ENCODE measurements around the gene LMAN2. TPM values are rescaled to one million over a fixed set of nuclear protein-coding genes. Genes with fewer than 3 reads are reported as not detected.
"Not testable (repeated sequence)": the region's sequence is repeated elsewhere in the genome, so short reads cannot be mapped to it uniquely, and the experiment has no call there.

The LMAN2 gene
- total RNA-seq, 4 donors from 2014 or later: 193 to 321 (median 268) TPM

DNA sequence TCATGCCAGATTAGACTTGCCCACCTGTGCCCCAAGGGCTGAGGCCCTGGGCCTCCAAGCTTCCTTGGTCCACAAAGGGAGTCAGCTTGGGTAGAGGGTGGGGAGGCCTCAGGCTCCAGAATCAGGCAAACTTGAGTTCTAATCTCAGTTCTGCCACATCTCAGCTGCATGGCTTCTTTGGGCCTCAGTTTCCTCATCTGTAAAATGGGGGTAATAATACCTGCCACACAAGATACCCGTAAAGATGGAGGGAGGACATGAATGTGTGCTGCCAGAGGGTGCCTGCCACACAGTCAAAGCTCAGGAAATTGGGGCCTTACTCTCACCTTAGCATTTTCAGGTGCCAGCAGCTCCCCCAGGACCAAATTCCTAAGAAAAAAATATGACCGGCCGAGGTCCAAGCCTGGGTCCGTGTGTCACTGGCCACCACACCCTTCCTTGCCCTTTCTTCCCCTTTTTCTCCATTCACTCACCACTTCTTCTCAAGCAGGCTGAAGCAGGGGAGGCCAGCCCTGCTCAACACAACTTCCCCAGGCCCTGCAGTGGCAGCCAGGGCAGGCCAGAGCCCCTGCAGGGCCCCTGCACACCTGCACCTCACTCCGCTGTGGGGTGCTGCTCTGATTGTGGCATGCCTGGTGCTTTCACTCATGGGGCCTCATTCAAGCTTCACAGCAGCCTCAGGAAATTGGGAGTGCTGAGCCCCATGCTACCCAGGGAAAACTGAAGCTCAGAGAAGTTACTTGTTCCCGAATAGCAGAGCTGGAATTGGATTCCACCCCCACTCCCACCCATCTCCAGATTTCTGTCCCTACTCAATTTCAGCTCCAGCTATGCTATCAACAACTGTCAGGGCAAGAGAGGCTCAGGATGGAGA is 10.2 kb upstream of the LMAN2 start:
- no peaks in the 10 kb centered on the region for H3K27me3 ChIP-seq
- H3K4me1 ChIP-seq: peaks cover 0 to 68% (median 37%) of the 10 kb centered on the region in 4 donors
- H3K27ac ChIP-seq: peak overlapping the region in 3 of 4 donors; percentile 33 to 84 (median 74)
- peak in 2 of 3 donors; percentile 70 to 76 for DNase-seq
- no peaks in the 10 kb centered on the region for H3K36me3 ChIP-seq
- H3K9me3 ChIP-seq: no peaks in the 10 kb centered on the region
- H3K4me3 ChIP-seq: peak overlapping the region in 1 of 4 donors; percentile 18
- no peak for TF ChIP-seq POLR2A (IDR thresholded peaks at IDR 0.05)
- TF ChIP-seq, protein P1, sequence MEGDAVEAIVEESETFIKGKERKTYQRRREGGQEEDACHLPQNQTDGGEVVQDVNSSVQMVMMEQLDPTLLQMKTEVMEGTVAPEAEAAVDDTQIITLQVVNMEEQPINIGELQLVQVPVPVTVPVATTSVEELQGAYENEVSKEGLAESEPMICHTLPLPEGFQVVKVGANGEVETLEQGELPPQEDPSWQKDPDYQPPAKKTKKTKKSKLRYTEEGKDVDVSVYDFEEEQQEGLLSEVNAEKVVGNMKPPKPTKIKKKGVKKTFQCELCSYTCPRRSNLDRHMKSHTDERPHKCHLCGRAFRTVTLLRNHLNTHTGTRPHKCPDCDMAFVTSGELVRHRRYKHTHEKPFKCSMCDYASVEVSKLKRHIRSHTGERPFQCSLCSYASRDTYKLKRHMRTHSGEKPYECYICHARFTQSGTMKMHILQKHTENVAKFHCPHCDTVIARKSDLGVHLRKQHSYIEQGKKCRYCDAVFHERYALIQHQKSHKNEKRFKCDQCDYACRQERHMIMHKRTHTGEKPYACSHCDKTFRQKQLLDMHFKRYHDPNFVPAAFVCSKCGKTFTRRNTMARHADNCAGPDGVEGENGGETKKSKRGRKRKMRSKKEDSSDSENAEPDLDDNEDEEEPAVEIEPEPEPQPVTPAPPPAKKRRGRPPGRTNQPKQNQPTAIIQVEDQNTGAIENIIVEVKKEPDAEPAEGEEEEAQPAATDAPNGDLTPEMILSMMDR (IDR thresholded peaks at IDR 0.05): peak in 1 of 6 experiments; percentile 11

DNA sequence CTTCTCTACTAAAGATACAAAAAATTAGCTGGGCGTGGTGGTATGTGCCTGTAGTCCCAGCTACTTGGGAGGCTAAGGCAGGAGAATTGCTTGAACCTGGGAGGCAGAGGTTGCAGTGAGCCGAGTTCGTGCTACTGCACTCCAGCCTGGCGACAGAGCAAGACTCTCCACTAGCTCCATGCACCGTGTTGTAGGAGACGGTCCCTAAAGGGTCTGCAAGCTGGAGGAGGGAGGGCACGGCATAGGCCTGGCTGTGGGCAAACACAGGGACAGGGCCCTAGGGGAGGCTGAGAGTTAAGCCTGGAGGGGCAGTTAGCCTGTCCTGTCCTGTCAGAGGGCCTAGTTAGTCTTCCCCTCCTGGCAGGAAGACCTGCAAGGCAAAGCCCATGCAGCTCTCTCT is 9.3 kb upstream of the LMAN2 start:
- H3K4me3 ChIP-seq, H3K36me3 ChIP-seq, DNase-seq, H3K9me3 ChIP-seq, H3K27me3 ChIP-seq: not testable (repeated sequence)
- H3K27ac ChIP-seq: peak overlapping the region in 1 of 4 donors; percentile 84
- peaks cover 0 to 62% (median 37%) of the 10 kb centered on the region in 4 donors for H3K4me1 ChIP-seq

DNA sequence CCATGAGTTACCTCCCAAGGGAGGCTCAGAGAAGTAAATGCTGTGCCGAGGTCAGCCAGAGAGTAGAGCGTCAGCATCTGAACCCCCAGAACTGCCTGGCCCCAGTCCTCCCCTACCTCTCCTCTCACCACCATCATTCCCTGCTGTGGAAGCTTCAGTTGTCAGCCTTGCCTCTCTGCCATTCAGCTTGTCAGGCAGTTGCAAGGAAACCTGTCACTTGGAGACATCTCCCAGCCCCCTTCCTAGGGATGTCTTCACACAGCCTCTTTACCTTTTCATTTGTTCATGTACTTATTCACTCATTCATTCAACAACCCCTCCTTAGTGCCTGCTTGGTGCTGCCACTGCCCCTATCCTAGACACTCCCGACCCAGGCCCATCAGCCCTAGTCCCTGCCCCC is 8.4 kb upstream of the LMAN2 start:
- H3K4me1 ChIP-seq: peaks cover 0 to 59% (median 37%) of the 10 kb centered on the region in 4 donors
- TF ChIP-seq, protein P1 (IDR thresholded peaks at IDR 0.05): no peak
- no peak for TF ChIP-seq POLR2A (IDR thresholded peaks at IDR 0.05)
- peak overlapping the region in 1 of 4 donors; percentile 78 for H3K4me3 ChIP-seq
- no peaks in the 10 kb centered on the region for H3K36me3 ChIP-seq
- no peaks in the 10 kb centered on the region for H3K9me3 ChIP-seq
- no peak for DNase-seq
- peak overlapping the region in 1 of 4 donors; percentile 95 for H3K27ac ChIP-seq
- no peaks in the 10 kb centered on the region for H3K27me3 ChIP-seq

DNA sequence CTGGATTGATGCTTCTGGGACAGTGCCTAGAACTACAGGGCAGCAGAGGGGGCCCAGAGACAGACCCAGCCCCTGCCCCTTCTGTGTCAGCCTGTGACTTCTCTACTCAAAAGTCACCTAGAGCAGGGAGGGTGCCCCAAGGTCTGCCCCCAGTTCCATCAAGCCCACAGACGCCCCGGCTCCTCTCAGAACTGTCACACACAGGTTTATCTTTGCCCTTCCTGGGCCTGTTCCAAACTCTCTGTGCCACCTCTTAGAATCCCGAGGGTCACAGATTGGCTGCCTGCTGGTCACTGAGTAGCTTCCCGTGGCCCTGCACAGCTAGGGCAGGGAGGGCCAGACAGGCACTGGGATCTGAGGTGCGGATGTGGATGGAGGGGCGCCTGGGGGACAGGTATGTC is 8.0 kb upstream of the LMAN2 start:
- Histone ChIP-seq H3K36me3 (no peaks in the 10 kb centered on the region), H3K9me3 (no peaks in the 10 kb centered on the region), H3K4me3 (peak overlapping the region in 2 of 4 donors; percentile 57 to 78), H3K27ac (peak overlapping the region in 1 of 4 donors; percentile 95), H3K4me1 (peaks cover 0 to 55% (median 37%) of the 10 kb centered on the region in 4 donors), H3K27me3 (no peaks in the 10 kb centered on the region)
- DNase-seq: no peak
- TF ChIP-seq, protein P1 (IDR thresholded peaks at IDR 0.05): no peak
- TF ChIP-seq POLR2A (IDR thresholded peaks at IDR 0.05): no peak

DNA sequence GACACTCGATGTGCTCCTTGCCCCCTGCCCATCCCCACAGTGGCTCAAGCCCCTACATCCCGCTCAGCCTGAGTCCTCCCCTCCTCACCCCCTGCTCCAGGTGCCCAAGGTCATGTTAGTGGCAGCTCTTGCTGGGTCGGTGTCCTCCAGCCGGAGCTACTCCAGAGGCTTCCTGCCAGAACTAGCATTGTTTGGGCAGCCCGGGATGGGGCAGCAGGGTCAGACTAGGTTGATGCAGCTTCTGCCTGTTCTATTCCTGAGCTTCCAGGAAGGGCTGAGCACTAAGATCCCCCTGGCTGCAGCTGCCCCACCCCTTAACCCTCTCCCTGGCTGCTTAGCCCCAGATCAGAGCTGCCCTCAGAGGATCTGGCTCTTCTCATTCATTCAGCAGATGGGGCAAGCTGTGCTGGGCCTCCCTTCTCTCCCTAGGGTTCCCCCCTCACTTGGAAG is 6.9 kb upstream of the LMAN2 start:
- Histone ChIP-seq H3K27ac (peak overlapping the region; percentile 48 to 95 (median 54)), H3K9me3 (no peaks in the 10 kb centered on the region), H3K4me3 (peak overlapping the region; percentile 53 to 78 (median 62)), H3K36me3 (no peaks in the 10 kb centered on the region), H3K4me1 (peaks cover 0 to 46% (median 30%) of the 10 kb centered on the region in 4 donors), H3K27me3 (no peaks in the 10 kb centered on the region)
- no peak for DNase-seq
- TF ChIP-seq POLR2A (IDR thresholded peaks at IDR 0.05): no peak
- TF ChIP-seq, protein P1 (IDR thresholded peaks at IDR 0.05): no peak

Data from Peyer's patch (tissue), 4 donors.